GM10266 (cell line): ENCODE results near the gene ACADM.

ENCODE experiments used
- DNase-seq: peaks from one replicate; pipeline ENCODE4 v3.0.0; 2012; ENCODE audit errors: extremely low spot score
- CTCF ChIP-seq: IDR thresholded peaks from 2 replicates; pipeline ENCODE4 v1.5.1; 2012; ENCODE audit warnings: mild to moderate bottlenecking, low read depth; ENCODE audit not compliant: control insufficient read depth, insufficient read depth; ENCODE audit errors: missing control alignments

The ACADM gene

GRCh38 chr1:75723989-75724471 is 479 bp upstream of the ACADM start:
- no peak for TF ChIP-seq CTCF
- DNase-seq = peak; percentile 81

GRCh38 chr1:75725266-75725665 is 757 bp downstream of the ACADM start:
- no peak for DNase-seq
- no peak for TF ChIP-seq CTCF

GRCh38 chr1:75725861-75726361 is 1.4 kb downstream of the ACADM start:
- no peak for TF ChIP-seq CTCF
- DNase-seq = no peak

GRCh38 chr1:75727571-75727970 is 3.1 kb downstream of the ACADM start:
- DNase-seq = no peak
- no peak for TF ChIP-seq CTCF

GRCh38 chr1:75730432-75730831 is 5.9 kb downstream of the ACADM start:
- TF ChIP-seq CTCF = no peak
- DNase-seq = no peak

GRCh38 chr1:75731881-75732280 is 7.4 kb downstream of the ACADM start:
- no peak for DNase-seq
- no peak for TF ChIP-seq CTCF

GRCh38 chr1:75732703-75733102 is 8.2 kb downstream of the ACADM start:
- no peak for DNase-seq
- no peak for TF ChIP-seq CTCF
